Measurements from ENCODE around the gene SCUBE2.
A peak's percentile ranks its signal among the peaks of the same experiment; 100 is the strongest.

The SCUBE2 gene

GRCh38 chr11:9078113-9079086 lies 13.0 kb downstream of the SCUBE2 start:
- no peak for DNase-seq
- in situ Hi-C loops (cut with HindIII; ENCODE audit: low pct_ligation_motif_present, low pct_unique_long_range_greater_than_20kb, low sequenced_read_pairs), result no loop called here

- no peak for DNase-seq
- in situ Hi-C loops (cut with HindIII; ENCODE audit: low pct_ligation_motif_present, low pct_unique_long_range_greater_than_20kb, low sequenced_read_pairs), result no loop called here
Observed at GRCh38 chr11:9077164-9077563, 14.2 kb downstream of the SCUBE2 start.

GRCh38 chr11:9076661-9077060 lies 14.7 kb downstream of the SCUBE2 start:
- in situ Hi-C loops (cut with HindIII; ENCODE audit: low pct_ligation_motif_present, low pct_unique_long_range_greater_than_20kb, low sequenced_read_pairs), result no loop called here
- DNase-seq, result no peak

- DNase-seq, result no peak
- in situ Hi-C loops (cut with HindIII; ENCODE audit: low pct_ligation_motif_present, low pct_unique_long_range_greater_than_20kb, low sequenced_read_pairs), result no loop called here
Observed at GRCh38 chr11:9076046-9076445, 15.4 kb downstream of the SCUBE2 start.

- DNase-seq, result no peak
- in situ Hi-C loops (cut with HindIII; ENCODE audit: low pct_ligation_motif_present, low pct_unique_long_range_greater_than_20kb, low sequenced_read_pairs), result no loop called here
Observed at GRCh38 chr11:9075556-9075955, 15.8 kb downstream of the SCUBE2 start.

- in situ Hi-C loops (cut with HindIII; ENCODE audit: low pct_ligation_motif_present, low pct_unique_long_range_greater_than_20kb, low sequenced_read_pairs), result no loop called here
- DNase-seq, result no peak
Observed at GRCh38 chr11:9074338-9075029, 16.9 kb downstream of the SCUBE2 start.

- DNase-seq, result no peak
- in situ Hi-C loops (cut with HindIII; ENCODE audit: low pct_ligation_motif_present, low pct_unique_long_range_greater_than_20kb, low sequenced_read_pairs), result no loop called here
Observed at GRCh38 chr11:9073466-9074225, 17.8 kb downstream of the SCUBE2 start.

- no peak for DNase-seq
- in situ Hi-C loops (cut with HindIII; ENCODE audit: low pct_ligation_motif_present, low pct_unique_long_range_greater_than_20kb, low sequenced_read_pairs), result no loop called here
Observed at GRCh38 chr11:9072626-9073176, 18.7 kb downstream of the SCUBE2 start.

GRCh38 chr11:9071692-9072091 lies 19.7 kb downstream of the SCUBE2 start:
- no peak for DNase-seq
- in situ Hi-C loops (cut with HindIII; ENCODE audit: low pct_ligation_motif_present, low pct_unique_long_range_greater_than_20kb, low sequenced_read_pairs), result no loop called here

GRCh38 chr11:9070749-9071491 lies 20.5 kb downstream of the SCUBE2 start:
- in situ Hi-C loops (cut with HindIII; ENCODE audit: low pct_ligation_motif_present, low pct_unique_long_range_greater_than_20kb, low sequenced_read_pairs), result no loop called here
- no peak for DNase-seq

- in situ Hi-C loops (cut with HindIII; ENCODE audit: low pct_ligation_motif_present, low pct_unique_long_range_greater_than_20kb, low sequenced_read_pairs), result no loop called here
- DNase-seq, result no peak
Observed at GRCh38 chr11:9069862-9070470, 21.4 kb downstream of the SCUBE2 start.

- no peak for DNase-seq
- in situ Hi-C loops (cut with HindIII; ENCODE audit: low pct_ligation_motif_present, low pct_unique_long_range_greater_than_20kb, low sequenced_read_pairs), result no loop called here
Observed at GRCh38 chr11:9069256-9069655, 22.1 kb downstream of the SCUBE2 start.

- in situ Hi-C loops (cut with HindIII; ENCODE audit: low pct_ligation_motif_present, low pct_unique_long_range_greater_than_20kb, low sequenced_read_pairs), result no loop called here
- no peak for DNase-seq
Observed at GRCh38 chr11:9066433-9066925, 24.9 kb downstream of the SCUBE2 start.

GRCh38 chr11:9065607-9066432 lies 25.6 kb downstream of the SCUBE2 start:
- no peak for DNase-seq
- in situ Hi-C loops (cut with HindIII; ENCODE audit: low pct_ligation_motif_present, low pct_unique_long_range_greater_than_20kb, low sequenced_read_pairs), result no loop called here

GRCh38 chr11:9061807-9062206 lies 29.6 kb downstream of the SCUBE2 start:
- in situ Hi-C loops (cut with HindIII; ENCODE audit: low pct_ligation_motif_present, low pct_unique_long_range_greater_than_20kb, low sequenced_read_pairs), result no loop called here
- DNase-seq, result no peak

GRCh38 chr11:9060700-9061111 lies 30.7 kb downstream of the SCUBE2 start:
- DNase-seq, result peak; percentile 25
- in situ Hi-C loops (cut with HindIII; ENCODE audit: low pct_ligation_motif_present, low pct_unique_long_range_greater_than_20kb, low sequenced_read_pairs), result no loop called here

GRCh38 chr11:9059406-9059805 lies 32.0 kb downstream of the SCUBE2 start:
- DNase-seq, result no peak
- in situ Hi-C loops (cut with HindIII; ENCODE audit: low pct_ligation_motif_present, low pct_unique_long_range_greater_than_20kb, low sequenced_read_pairs), result no loop called here

Measured in ACHN (cell line).